ENCODE results near the gene DPP3. TPM values are rescaled to one million over a fixed set of nuclear protein-coding genes. Genes with fewer than 3 reads are reported as not detected.
A peak's percentile ranks its signal among the peaks of the same experiment; 100 is the strongest.
"Not testable (repeated sequence)": the region's sequence is repeated elsewhere in the genome, so short reads cannot be mapped to it uniquely, and the experiment has no call there.

The DPP3 gene
- total RNA-seq, 1 donor from 2014 or later: 32.7 TPM

- TF ChIP-seq CTCF (IDR thresholded peaks at IDR 0.05): no peak
- no peak overlapping the region for H3K4me3 ChIP-seq
- no peak for DNase-seq
- H3K9me3 ChIP-seq: no peaks in the 10 kb centered on the region
- no peak overlapping the region for H3K27ac ChIP-seq
- H3K36me3 ChIP-seq: peaks cover 55% of the 10 kb centered on the region
- no peaks in the 10 kb centered on the region for H3K27me3 ChIP-seq (ENCODE audit: low read depth)
- peaks cover 37% of the 10 kb centered on the region for H3K4me1 ChIP-seq
- ATAC-seq: no peak
- intact Hi-C loops (cut with DNase I): no loop called here
These were observed 61.7 kb downstream of the DPP3 start for GRCh38 chr11:66541892-66542291.

GRCh38 chr11:66542362-66542761 is 62.1 kb downstream of the DPP3 start:
- no peak for ATAC-seq

GRCh38 chr11:66543263-66544107 is 63.3 kb downstream of the DPP3 start:
- intact Hi-C loops (cut with DNase I): no loop called here
- H3K27ac ChIP-seq: peak overlapping the region; percentile 70
- DNase-seq: peak; percentile 66
- no peaks in the 10 kb centered on the region for H3K9me3 ChIP-seq
- ATAC-seq: no peak
- peaks cover 39% of the 10 kb centered on the region for H3K4me1 ChIP-seq
- H3K36me3 ChIP-seq: peaks cover 48% of the 10 kb centered on the region
- peak overlapping the region; percentile 17 for H3K4me3 ChIP-seq
- TF ChIP-seq CTCF (IDR thresholded peaks at IDR 0.05): peak; percentile 53
- no peaks in the 10 kb centered on the region for H3K27me3 ChIP-seq (ENCODE audit: low read depth)

More at GRCh38 chr11:66542362-66542761, 62.1 kb downstream of the DPP3 start:
- no peak overlapping the region for H3K27ac ChIP-seq
- no peaks in the 10 kb centered on the region for H3K27me3 ChIP-seq (ENCODE audit: low read depth)
- H3K4me1 ChIP-seq: peaks cover 39% of the 10 kb centered on the region
- H3K36me3 ChIP-seq: peaks cover 51% of the 10 kb centered on the region
- H3K4me3 ChIP-seq: no peak overlapping the region
- no peak for TF ChIP-seq CTCF (IDR thresholded peaks at IDR 0.05)
- intact Hi-C loops (cut with DNase I): no loop called here
- H3K9me3 ChIP-seq: no peaks in the 10 kb centered on the region
- no peak for DNase-seq

- DNase-seq; H3K27me3 ChIP-seq (ENCODE audit: low read depth); ATAC-seq; H3K9me3 ChIP-seq; intact Hi-C loops (cut with DNase I): not testable (repeated sequence)
- peak overlapping the region; percentile 81 for H3K4me3 ChIP-seq
- H3K36me3 ChIP-seq: peaks cover 33% of the 10 kb centered on the region
- peaks cover 39% of the 10 kb centered on the region for H3K4me1 ChIP-seq
- peak overlapping the region; percentile 91 for H3K27ac ChIP-seq
These were observed 64.7 kb downstream of the DPP3 start for GRCh38 chr11:66544952-66545351.

- TF ChIP-seq CTCF (IDR thresholded peaks at IDR 0.05): no peak
- Histone ChIP-seq H3K9me3 (no peaks in the 10 kb centered on the region), H3K4me3 (peak within 1 kb of the TSS; percentile 81), H3K36me3 (peaks cover 26% of the 10 kb centered on the region), H3K27ac (peak within 1 kb of the TSS; percentile 91), H3K4me1 (peaks cover 39% of the 10 kb centered on the region), H3K27me3 (ENCODE audit: low read depth) (no peaks in the 10 kb centered on the region)
- peak; percentile 97 to 98 for ATAC-seq
- intact Hi-C loops (cut with DNase I): no loop called here
- peak; percentile 99 for DNase-seq
These were observed 65.6 kb downstream of the DPP3 start, which contains the start of gene ZDHHC24 for GRCh38 chr11:66545701-66546367. ZDHHC24 (minus strand) TSS chr11:66546048; CDS start chr11:66546003, 45 bp downstream.
